Measurements from ENCODE around the gene MAGI2.

Gene MAGI2

DNA sequence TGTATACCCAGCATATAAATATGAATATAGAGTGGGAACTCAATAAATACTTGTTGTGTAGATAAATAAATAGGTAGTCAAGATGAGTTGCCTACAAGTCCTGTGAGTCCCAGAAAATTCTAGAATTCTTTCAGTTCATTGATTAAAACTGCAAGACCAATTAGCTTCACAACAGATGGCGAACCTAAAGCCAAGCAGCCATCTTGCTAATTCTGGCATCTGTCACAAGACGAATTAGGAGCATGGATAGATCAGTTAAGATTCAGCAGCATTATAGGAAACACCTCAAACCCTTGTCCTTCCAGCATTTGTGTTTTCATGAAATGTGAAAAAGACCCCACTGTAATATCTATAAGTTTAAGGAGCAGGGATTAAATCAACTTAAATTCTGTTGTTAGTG lies 552.7 kb downstream of the MAGI2 start:
- DNase-seq: no peak
- Histone ChIP-seq H2BK120ac (ENCODE audit: low read depth, low read length) (no peak overlapping the region), H3K14ac (ENCODE audit: low read length in 2 of 2) (no peak overlapping the region), H3K36me3 (ENCODE audit: control insufficient read depth in 1 of 2, insufficient read depth in 2 of 2, low read depth in 1 of 2, low read length in 2 of 2) (no peaks in the 10 kb centered on the region), H2BK5ac (ENCODE audit: low read depth, low read length, poor library complexity, severe bottlenecking) (no peak overlapping the region), H3K79me1 (replicated peaks; ENCODE audit: low read length, poor library complexity, severe bottlenecking) (no peaks in the 10 kb centered on the region), H3K9ac (ENCODE audit: low read length) (no peak overlapping the region), H3K9me3 (ENCODE audit: control insufficient read depth, low read length) (no peaks in the 10 kb centered on the region), H2AFZ (ENCODE audit: low read depth, low read length) (no peak overlapping the region), H3K27me3 (ENCODE audit: control insufficient read depth in 1 of 2, insufficient read depth in 1 of 2, low read length in 2 of 2) (no peaks in the 10 kb centered on the region), H2BK12ac (ENCODE audit: low read length in 2 of 2) (no peak overlapping the region), H2AK5ac (ENCODE audit: low read length, severe bottlenecking) (no peak overlapping the region), H3K4ac (ENCODE audit: low read depth in 1 of 2, low read length in 2 of 2) (no peak overlapping the region), H3K23ac (ENCODE audit: low read length in 2 of 2) (no peak overlapping the region), H2BK15ac (ENCODE audit: low read depth, poor library complexity, severe bottlenecking) (no peak overlapping the region), H3K4me1 (ENCODE audit: control insufficient read depth, insufficient read depth, low read depth, low read length) (no peaks in the 10 kb centered on the region), H4K91ac (ENCODE audit: low read length) (no peak overlapping the region), H4K8ac (ENCODE audit: low read length) (no peak overlapping the region), H3K4me3 (ENCODE audit: insufficient read depth in 1 of 2, low read depth in 1 of 2, low read length in 2 of 2) (no peak overlapping the region), H3K27ac (ENCODE audit: low read length, poor library complexity, severe bottlenecking) (no peak overlapping the region), H3K4me2 (ENCODE audit: low read length, poor library complexity, severe bottlenecking) (no peak overlapping the region), H3K18ac (ENCODE audit: low read depth in 1 of 2, low read length in 2 of 2) (no peak overlapping the region)
- 94% methylated on average over 2 of the region's 2 CpGs for WGBS

DNA sequence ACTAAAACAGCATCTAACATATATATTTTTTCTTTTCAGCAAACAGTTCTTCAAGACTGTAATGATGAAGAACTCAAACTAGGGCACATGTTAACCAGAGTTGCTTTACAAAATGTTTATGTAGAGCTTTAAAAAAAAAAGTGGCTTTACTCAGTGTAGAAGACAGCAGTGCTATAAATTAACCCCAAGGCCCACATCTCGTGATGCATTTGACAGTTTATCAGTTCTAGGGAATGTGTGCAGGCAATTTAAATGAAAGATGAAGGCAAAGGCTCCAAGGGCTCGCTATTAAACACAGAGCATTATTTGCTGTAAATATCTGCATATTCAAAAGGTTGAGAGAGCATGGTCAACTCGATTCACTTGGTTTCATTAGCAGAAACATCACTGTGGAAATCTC lies 558.1 kb downstream of the MAGI2 start:
- H2BK120ac ChIP-seq (ENCODE audit: low read depth, low read length): no peak overlapping the region
- no peak overlapping the region for H2BK15ac ChIP-seq (ENCODE audit: low read depth, poor library complexity, severe bottlenecking)
- H3K14ac ChIP-seq (ENCODE audit: low read length in 2 of 2): no peak overlapping the region
- H2AFZ ChIP-seq (ENCODE audit: low read depth, low read length): no peak overlapping the region
- H2AK5ac ChIP-seq (ENCODE audit: low read length, severe bottlenecking): no peak overlapping the region
- H3K79me1 ChIP-seq (replicated peaks; ENCODE audit: low read length, poor library complexity, severe bottlenecking): no peaks in the 10 kb centered on the region
- no peak overlapping the region for H2BK5ac ChIP-seq (ENCODE audit: low read depth, low read length, poor library complexity, severe bottlenecking)
- no peak overlapping the region for H3K23ac ChIP-seq (ENCODE audit: low read length in 2 of 2)
- H3K9me3 ChIP-seq (ENCODE audit: control insufficient read depth, low read length): no peaks in the 10 kb centered on the region
- H4K8ac ChIP-seq (ENCODE audit: low read length): no peak overlapping the region
- no peak overlapping the region for H3K9ac ChIP-seq (ENCODE audit: low read length)
- 62% methylated on average over 3 of the region's 3 CpGs for WGBS
- H3K18ac ChIP-seq (ENCODE audit: low read depth in 1 of 2, low read length in 2 of 2): no peak overlapping the region
- H3K27me3 ChIP-seq (ENCODE audit: control insufficient read depth in 1 of 2, insufficient read depth in 1 of 2, low read length in 2 of 2): no peaks in the 10 kb centered on the region
- no peak overlapping the region for H3K27ac ChIP-seq (ENCODE audit: low read length, poor library complexity, severe bottlenecking)
- no peak overlapping the region for H3K4me3 ChIP-seq (ENCODE audit: insufficient read depth in 1 of 2, low read depth in 1 of 2, low read length in 2 of 2)
- DNase-seq: peak; percentile 16
- no peak overlapping the region for H2BK12ac ChIP-seq (ENCODE audit: low read length in 2 of 2)
- no peaks in the 10 kb centered on the region for H3K4me1 ChIP-seq (ENCODE audit: control insufficient read depth, insufficient read depth, low read depth, low read length)
- no peak overlapping the region for H3K4me2 ChIP-seq (ENCODE audit: low read length, poor library complexity, severe bottlenecking)
- no peak overlapping the region for H3K4ac ChIP-seq (ENCODE audit: low read depth in 1 of 2, low read length in 2 of 2)
- no peak overlapping the region for H4K91ac ChIP-seq (ENCODE audit: low read length)
- H3K36me3 ChIP-seq (ENCODE audit: control insufficient read depth in 1 of 2, insufficient read depth in 2 of 2, low read depth in 1 of 2, low read length in 2 of 2): no peaks in the 10 kb centered on the region

DNA sequence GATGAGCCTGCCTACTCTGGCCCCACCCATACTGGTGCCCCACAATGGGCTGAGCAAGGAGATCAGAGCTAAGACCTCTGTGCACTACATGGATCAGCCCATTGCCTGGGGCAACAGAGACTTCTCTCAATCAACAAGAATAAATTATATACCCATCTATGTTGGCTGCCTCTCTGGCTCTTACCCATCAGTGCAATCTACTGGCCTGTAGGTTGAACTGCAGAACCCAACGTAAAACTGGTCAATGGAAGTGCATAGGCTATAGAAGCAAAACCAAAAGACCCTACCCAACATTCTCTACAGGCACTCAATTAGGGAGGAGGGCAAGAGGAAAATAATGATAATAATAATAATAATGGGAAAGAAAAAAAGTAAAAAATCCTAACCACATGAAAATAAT lies 574.3 kb downstream of the MAGI2 start:
- Histone ChIP-seq H3K23ac (ENCODE audit: low read length in 2 of 2) (no peak overlapping the region), H3K9me3 (ENCODE audit: control insufficient read depth, low read length) (peaks cover 37% of the 10 kb centered on the region), H3K79me1 (replicated peaks; ENCODE audit: low read length, poor library complexity, severe bottlenecking) (no peaks in the 10 kb centered on the region), H4K8ac (ENCODE audit: low read length) (no peak overlapping the region), H2BK120ac (ENCODE audit: low read depth, low read length) (no peak overlapping the region), H3K27me3 (ENCODE audit: control insufficient read depth in 1 of 2, insufficient read depth in 1 of 2, low read length in 2 of 2) (no peaks in the 10 kb centered on the region), H3K18ac (ENCODE audit: low read depth in 1 of 2, low read length in 2 of 2) (no peak overlapping the region), H2BK12ac (ENCODE audit: low read length in 2 of 2) (no peak overlapping the region), H2BK5ac (ENCODE audit: low read depth, low read length, poor library complexity, severe bottlenecking) (no peak overlapping the region), H2AK5ac (ENCODE audit: low read length, severe bottlenecking) (no peak overlapping the region), H3K4me3 (ENCODE audit: insufficient read depth in 1 of 2, low read depth in 1 of 2, low read length in 2 of 2) (no peak overlapping the region), H2BK15ac (ENCODE audit: low read depth, poor library complexity, severe bottlenecking) (no peak overlapping the region), H3K9ac (ENCODE audit: low read length) (no peak overlapping the region), H3K14ac (ENCODE audit: low read length in 2 of 2) (no peak overlapping the region), H2AFZ (ENCODE audit: low read depth, low read length) (no peak overlapping the region), H3K36me3 (ENCODE audit: control insufficient read depth in 1 of 2, insufficient read depth in 2 of 2, low read depth in 1 of 2, low read length in 2 of 2) (no peaks in the 10 kb centered on the region), H3K4ac (ENCODE audit: low read depth in 1 of 2, low read length in 2 of 2) (no peak overlapping the region), H4K91ac (ENCODE audit: low read length) (no peak overlapping the region), H3K27ac (ENCODE audit: low read length, poor library complexity, severe bottlenecking) (no peak overlapping the region), H3K4me2 (ENCODE audit: low read length, poor library complexity, severe bottlenecking) (no peak overlapping the region), H3K4me1 (ENCODE audit: control insufficient read depth, insufficient read depth, low read depth, low read length) (no peaks in the 10 kb centered on the region)
- DNase-seq: no peak
- WGBS: no CpG with 5 or more reads among the region's 1 CpG

DNA sequence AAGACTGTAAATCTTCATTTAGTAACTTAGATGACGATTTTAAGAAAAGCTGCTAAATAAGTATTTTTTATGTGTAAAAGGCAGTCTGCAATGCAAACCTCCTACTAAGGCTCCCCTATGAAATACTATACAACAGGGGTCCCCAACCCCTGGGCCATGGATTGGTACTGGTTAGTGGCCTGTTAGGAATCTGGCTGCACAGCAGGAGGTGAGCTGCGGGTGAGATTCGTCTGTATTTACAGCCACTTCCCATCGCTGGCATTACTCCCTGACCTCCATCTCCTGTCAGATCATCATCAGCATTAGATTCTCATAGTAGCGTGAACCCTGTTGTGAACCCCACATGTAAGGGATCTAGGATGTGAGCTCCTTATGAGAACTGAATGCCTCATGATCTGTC lies 580.4 kb downstream of the MAGI2 start:
- no peak overlapping the region for H2AFZ ChIP-seq (ENCODE audit: low read depth, low read length)
- H2BK5ac ChIP-seq (ENCODE audit: low read depth, low read length, poor library complexity, severe bottlenecking): no peak overlapping the region
- H3K27ac ChIP-seq (ENCODE audit: low read length, poor library complexity, severe bottlenecking): no peak overlapping the region
- H3K9ac ChIP-seq (ENCODE audit: low read length): no peak overlapping the region
- no peaks in the 10 kb centered on the region for H3K36me3 ChIP-seq (ENCODE audit: control insufficient read depth in 1 of 2, insufficient read depth in 2 of 2, low read depth in 1 of 2, low read length in 2 of 2)
- H3K27me3 ChIP-seq (ENCODE audit: control insufficient read depth in 1 of 2, insufficient read depth in 1 of 2, low read length in 2 of 2): no peaks in the 10 kb centered on the region
- H2BK15ac ChIP-seq (ENCODE audit: low read depth, poor library complexity, severe bottlenecking): no peak overlapping the region
- no peak overlapping the region for H2BK12ac ChIP-seq (ENCODE audit: low read length in 2 of 2)
- no peak overlapping the region for H3K23ac ChIP-seq (ENCODE audit: low read length in 2 of 2)
- no peak overlapping the region for H2BK120ac ChIP-seq (ENCODE audit: low read depth, low read length)
- H3K18ac ChIP-seq (ENCODE audit: low read depth in 1 of 2, low read length in 2 of 2): no peak overlapping the region
- H3K79me1 ChIP-seq (replicated peaks; ENCODE audit: low read length, poor library complexity, severe bottlenecking): no peaks in the 10 kb centered on the region
- 44% methylated on average over 4 of the region's 5 CpGs for WGBS
- no peak overlapping the region for H4K91ac ChIP-seq (ENCODE audit: low read length)
- H3K4ac ChIP-seq (ENCODE audit: low read depth in 1 of 2, low read length in 2 of 2): no peak overlapping the region
- DNase-seq: no peak
- no peak overlapping the region for H4K8ac ChIP-seq (ENCODE audit: low read length)
- H3K9me3 ChIP-seq (ENCODE audit: control insufficient read depth, low read length): peaks cover 3% of the 10 kb centered on the region
- H3K4me1 ChIP-seq (ENCODE audit: control insufficient read depth, insufficient read depth, low read depth, low read length): peaks cover 2% of the 10 kb centered on the region
- no peak overlapping the region for H3K14ac ChIP-seq (ENCODE audit: low read length in 2 of 2)
- H3K4me2 ChIP-seq (ENCODE audit: low read length, poor library complexity, severe bottlenecking): no peak overlapping the region
- H2AK5ac ChIP-seq (ENCODE audit: low read length, severe bottlenecking): no peak overlapping the region
- H3K4me3 ChIP-seq (ENCODE audit: insufficient read depth in 1 of 2, low read depth in 1 of 2, low read length in 2 of 2): no peak overlapping the region
